ENCODE data around the gene FUOM.

DNA sequence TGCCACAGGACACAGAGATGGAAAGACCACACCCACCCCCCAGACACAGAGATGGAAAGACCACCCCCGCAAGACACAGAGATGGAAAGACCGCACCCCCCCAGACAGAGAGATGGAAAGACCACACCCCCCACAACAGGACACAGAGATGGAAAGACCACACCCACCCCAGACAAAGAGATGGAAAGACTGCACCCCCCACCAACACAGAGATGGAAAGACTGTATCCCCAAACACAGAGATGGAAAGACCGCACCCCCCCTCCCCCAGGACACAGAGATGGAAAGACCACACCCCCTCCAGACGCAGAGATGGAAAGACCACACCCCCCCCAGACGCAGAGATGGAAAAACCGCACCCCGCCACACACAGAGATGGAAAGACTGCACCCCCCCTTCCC, 41.1 kb downstream of the FUOM start:
- TF ChIP-seq, protein P1, sequence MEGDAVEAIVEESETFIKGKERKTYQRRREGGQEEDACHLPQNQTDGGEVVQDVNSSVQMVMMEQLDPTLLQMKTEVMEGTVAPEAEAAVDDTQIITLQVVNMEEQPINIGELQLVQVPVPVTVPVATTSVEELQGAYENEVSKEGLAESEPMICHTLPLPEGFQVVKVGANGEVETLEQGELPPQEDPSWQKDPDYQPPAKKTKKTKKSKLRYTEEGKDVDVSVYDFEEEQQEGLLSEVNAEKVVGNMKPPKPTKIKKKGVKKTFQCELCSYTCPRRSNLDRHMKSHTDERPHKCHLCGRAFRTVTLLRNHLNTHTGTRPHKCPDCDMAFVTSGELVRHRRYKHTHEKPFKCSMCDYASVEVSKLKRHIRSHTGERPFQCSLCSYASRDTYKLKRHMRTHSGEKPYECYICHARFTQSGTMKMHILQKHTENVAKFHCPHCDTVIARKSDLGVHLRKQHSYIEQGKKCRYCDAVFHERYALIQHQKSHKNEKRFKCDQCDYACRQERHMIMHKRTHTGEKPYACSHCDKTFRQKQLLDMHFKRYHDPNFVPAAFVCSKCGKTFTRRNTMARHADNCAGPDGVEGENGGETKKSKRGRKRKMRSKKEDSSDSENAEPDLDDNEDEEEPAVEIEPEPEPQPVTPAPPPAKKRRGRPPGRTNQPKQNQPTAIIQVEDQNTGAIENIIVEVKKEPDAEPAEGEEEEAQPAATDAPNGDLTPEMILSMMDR (IDR thresholded peaks at IDR 0.05) = no peak
- no peak for TF ChIP-seq EZH2 (IDR thresholded peaks at IDR 0.05)
- TF ChIP-seq EZH2phosphoT487 (IDR thresholded peaks at IDR 0.05) = no peak

Measured in neural progenitor cell (in vitro differentiated cells).